SK-N-MC (cell line): ENCODE measurements around the gene GID8.

ENCODE experiments used
- EZH2 ChIP-seq: fragments of 200-600 bp; sonication (generic); IDR thresholded peaks from one replicate; pipeline ENCODE4 v1.6.1; 2017; ENCODE audit warnings: antibody characterized with exemption
- FOXP2 ChIP-seq: optimal IDR thresholded peaks from 2 replicates; pipeline ENCODE3; 2011; ENCODE audit warnings: mild to moderate bottlenecking, moderate library complexity; ENCODE audit not compliant: insufficient read depth; ENCODE audit errors: extremely low read length, control extremely low read depth
- POLR2AphosphoS5 ChIP-seq: IDR thresholded peaks from 2 replicates; pipeline ENCODE4 v1.6.1; 2012; ENCODE audit warnings: mild to moderate bottlenecking, low read depth, low read length, borderline replicate concordance

GRCh38 chr20:62951896-62952372 is 14.0 kb downstream of the GID8 start:
- no peak for TF ChIP-seq POLR2AphosphoS5
- no peak for TF ChIP-seq EZH2
- TF ChIP-seq FOXP2, result no peak
